Gastroesophageal sphincter (tissue), 3 donors: Measurements from ENCODE around the gene NLK.
"Not testable (repeated sequence)": the region's sequence is repeated elsewhere in the genome, so short reads cannot be mapped to it uniquely, and the experiment has no call there.

Source experiments
- EP300 ChIP-seq: sonication (generic); formaldehyde crosslinking; IDR thresholded peaks from one replicate; pipeline ENCODE4 v1.6.1; 2017; ENCODE audit warnings: antibody characterized with exemption, mild to moderate bottlenecking
- POLR2A ChIP-seq, 2 donors: fragments of 450-650 bp; IDR thresholded peaks; one replicate each; pipeline ENCODE4 v1.6.1; 2017; ENCODE audit warnings: antibody characterized with exemption in 2 of 2, mild to moderate bottlenecking in 2 of 2, moderate library complexity in 1 of 2
- TF ChIP-seq, protein P1 (sequence below), 4 experiments: fragments of 200-600 bp in 2 of 4; fragments of 450-650 bp in 2 of 4; sonication (generic) in 1 of 4; IDR thresholded peaks; one replicate each; pipeline ENCODE4 v1.5.1; 2017 to 2019; ENCODE audit warnings: antibody characterized with exemption in 4 of 4, mild to moderate bottlenecking in 2 of 4, moderate library complexity in 2 of 4

DNA sequence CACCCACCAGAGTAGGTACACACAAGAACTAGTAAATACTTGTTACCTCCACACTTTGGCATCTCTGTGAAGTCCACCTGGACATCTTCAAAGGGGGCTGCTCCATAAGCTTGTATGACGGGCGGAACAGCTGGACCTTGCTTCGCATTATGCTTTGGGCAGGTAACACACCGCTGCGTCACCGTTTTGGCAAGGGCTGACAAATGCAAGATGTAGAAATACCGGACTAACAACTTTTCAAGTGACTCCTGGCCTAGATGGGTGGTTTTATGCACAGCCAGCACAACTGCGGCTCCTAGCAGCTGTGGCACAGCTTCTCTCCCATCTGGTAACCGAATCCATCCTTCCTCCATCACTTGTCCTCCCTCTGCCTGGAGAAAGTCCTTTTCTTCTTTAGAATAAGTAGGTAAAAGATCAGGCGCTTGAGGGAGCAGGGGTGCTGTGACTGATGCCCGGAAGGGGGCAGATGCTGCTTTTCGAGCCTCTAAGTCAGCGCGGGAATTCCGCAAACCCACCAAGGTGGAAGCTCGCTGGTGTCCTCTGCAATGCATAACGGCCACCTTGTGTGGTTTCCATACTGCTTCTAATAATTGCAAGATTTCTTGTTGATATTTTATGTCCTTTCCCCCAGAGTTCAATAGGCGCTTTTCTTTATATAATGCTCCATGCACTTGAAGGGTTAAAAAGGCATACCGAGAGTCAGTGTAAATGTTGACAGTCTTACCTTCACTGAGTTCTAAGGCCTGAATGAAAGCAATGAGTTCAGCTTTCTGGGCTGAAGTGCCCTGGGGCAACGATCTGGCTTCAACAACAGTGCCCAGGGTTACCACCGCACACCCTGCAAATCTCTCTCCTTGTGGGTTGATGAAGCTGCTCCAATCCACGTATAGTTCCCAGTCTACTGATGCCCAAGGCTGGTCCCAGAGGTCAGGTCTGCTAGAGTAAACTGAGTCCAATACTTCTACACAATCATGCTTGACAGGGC lies 191.7 kb downstream of the NLK start:
- TF ChIP-seq, protein P1, sequence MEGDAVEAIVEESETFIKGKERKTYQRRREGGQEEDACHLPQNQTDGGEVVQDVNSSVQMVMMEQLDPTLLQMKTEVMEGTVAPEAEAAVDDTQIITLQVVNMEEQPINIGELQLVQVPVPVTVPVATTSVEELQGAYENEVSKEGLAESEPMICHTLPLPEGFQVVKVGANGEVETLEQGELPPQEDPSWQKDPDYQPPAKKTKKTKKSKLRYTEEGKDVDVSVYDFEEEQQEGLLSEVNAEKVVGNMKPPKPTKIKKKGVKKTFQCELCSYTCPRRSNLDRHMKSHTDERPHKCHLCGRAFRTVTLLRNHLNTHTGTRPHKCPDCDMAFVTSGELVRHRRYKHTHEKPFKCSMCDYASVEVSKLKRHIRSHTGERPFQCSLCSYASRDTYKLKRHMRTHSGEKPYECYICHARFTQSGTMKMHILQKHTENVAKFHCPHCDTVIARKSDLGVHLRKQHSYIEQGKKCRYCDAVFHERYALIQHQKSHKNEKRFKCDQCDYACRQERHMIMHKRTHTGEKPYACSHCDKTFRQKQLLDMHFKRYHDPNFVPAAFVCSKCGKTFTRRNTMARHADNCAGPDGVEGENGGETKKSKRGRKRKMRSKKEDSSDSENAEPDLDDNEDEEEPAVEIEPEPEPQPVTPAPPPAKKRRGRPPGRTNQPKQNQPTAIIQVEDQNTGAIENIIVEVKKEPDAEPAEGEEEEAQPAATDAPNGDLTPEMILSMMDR (IDR thresholded peaks at IDR 0.05) = not testable (repeated sequence)
- not testable (repeated sequence) for TF ChIP-seq EP300; POLR2A (IDR thresholded peaks at IDR 0.05)
